Measurements from ENCODE around the gene TSPO.
A peak's percentile ranks its signal among the peaks of the same experiment; 100 is the strongest.

Gene TSPO

GRCh38 chr22:43179911-43180195 is 28.5 kb downstream of the TSPO start:
- no peak for DNase-seq

DNA sequence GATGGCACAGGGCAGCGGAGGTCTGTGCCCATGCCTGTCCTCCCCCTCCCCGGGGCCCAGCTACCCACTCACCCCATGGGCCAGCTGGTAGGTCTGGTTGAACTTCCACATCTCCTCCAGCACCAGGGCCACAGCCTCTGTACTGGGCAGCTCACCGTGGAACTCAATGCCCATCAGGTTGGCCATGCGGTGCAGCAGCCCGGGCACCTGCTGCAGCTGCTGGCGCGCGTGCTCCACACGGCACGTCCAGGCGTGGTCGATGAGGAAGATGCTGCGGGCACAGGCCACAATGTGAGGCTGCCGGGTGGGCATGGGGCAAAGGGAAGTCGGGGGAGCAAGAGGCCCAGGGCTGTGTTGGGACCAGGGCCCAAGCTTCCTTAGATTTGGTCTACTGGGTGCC is 29.3 kb downstream of the TSPO start:
- no peak for DNase-seq

GRCh38 chr22:43181321-43182076 is 30.1 kb downstream of the TSPO start:
- DNase-seq = no peak

DNA sequence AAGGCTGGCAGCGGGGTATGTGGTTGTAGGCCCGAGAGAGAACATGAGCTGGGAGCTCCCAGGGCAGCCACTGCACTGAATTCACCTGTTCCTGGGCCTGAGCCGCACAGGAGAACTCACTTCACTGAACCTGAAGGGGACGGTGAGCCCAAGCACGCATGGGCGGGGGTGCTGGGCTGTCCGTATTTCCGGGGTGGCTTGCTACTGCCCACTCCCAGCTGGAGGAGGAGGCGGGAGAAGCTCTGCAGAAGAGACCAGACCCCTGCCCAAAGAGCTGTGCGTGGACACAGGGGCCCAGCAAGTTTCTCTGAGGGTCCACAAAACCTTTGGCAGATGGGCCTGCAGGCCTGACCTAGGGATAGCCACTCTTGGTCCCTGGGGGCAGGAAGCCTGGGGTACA is 30.8 kb downstream of the TSPO start:
- DNase-seq = no peak

GRCh38 chr22:43182726-43183125 is 31.4 kb downstream of the TSPO start:
- no peak for DNase-seq

- no peak for DNase-seq
Measured at GRCh38 chr22:43183496-43184277, 32.3 kb downstream of the TSPO start.

GRCh38 chr22:43185860-43186261 is 34.5 kb downstream of the TSPO start:
- DNase-seq = peak; percentile 13

DNA sequence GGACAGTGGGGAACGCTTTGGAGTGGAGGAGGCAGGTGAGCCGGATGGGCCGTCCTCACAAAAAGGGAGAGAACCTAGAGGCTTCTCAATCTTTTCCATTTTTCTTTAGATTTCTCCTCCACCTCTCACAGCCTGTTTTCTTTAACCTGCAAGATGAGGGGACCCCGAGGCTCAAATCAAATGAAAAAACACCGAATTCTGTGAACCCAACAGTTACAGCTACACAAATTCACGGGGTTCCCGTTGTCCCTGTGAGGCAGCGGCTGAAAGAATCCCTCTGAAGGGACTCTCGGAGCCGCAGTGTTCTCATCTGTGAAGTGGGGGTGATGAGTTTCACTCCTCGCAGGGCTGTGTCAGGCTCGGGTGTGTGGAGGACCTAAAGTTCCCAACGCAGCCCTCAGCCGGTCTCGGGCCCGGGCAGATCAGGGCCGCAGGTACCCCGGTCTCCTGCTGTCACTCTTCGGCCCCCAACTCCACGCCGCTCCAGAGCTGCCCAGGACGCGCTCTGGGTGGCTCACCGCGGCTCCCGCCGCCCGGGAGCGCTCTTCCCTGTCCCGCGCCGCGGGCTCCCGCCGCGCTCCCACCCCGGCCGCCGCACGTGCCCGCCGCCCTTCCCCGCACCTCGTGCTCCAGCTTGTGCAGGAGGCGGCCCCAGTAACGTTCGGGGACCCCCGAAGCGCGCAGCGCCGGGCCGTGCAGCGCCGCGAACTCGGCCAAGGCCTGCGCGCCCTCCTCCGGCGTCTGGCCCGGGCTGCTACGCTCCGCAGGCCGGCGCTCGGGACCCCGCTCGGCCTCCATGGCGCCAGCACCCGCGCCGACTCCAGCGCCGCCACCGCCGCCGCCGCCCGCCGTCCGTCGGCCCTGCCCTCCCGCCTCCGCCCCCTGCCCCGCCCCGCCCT is 35.2 kb downstream of the TSPO start, which contains the start of gene TTLL12:
Gene TTLL12, minus strand, starts transcription at position 863 of the 899 bp plus-strand sequence. Its CDS starts 65 bp downstream, at position 798.
- DNase-seq = peak; percentile 17

GRCh38 chr22:43187171-43188099 is 36.1 kb downstream of the TSPO start:
- DNase-seq = peak; percentile 88

DNA sequence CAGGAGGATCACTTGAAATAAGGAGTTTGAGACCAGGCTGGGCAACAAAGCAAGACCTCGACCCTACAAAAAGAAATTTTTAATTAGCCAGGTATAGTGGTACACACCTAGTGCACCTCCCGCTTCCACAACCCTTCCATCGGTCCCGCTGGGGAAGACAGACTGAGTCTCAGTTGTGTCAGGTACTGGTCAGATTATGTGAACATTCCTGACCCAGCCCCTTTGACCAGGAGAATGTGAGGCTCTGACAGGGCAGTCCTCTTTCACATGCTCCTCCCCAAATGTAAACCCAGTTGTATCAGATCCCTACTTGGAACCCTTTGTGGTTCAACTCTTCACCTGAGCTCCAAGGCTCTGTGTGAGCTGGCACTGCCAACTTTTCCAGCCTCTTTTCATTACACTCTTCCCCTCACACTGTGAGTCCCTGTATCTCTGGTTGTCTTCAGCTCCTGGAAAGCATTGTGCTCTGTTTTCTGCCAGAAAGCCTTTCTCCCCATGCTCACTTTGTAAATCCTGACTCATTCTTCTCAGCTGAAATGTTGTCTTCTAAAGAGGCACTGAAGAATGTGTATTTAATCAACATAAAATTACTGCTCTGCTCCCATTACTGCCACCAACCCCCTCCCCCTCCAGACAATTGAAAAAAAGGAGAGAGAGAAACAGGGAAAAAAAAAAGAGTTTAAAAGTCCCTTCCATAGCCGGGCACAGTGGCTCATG is 37.6 kb downstream of the TSPO start:
- DNase-seq = no peak

DNA sequence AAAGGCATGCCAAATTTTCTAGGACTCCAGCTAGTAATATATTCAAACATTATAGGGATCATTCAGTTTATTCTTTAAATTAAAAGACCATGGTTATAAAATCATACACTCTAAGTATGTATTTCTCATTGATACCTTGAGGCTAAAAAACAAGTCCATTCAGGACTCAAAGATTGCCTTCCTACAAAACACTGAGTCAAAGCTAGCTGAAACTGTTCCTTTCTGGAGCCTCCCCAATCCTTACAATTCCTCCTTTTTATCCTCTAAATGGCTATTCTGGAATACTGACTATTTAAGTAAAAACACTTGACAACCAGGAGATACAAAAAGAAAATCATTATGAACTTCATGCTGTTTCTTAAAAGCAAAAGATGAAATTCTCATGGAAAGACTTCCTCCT is 40.5 kb downstream of the TSPO start:
- DNase-seq = no peak

GRCh38 chr22:43197271-43197941 is 46.0 kb downstream of the TSPO start:
- DNase-seq = no peak

GRCh38 chr22:43198126-43198525 is 46.8 kb downstream of the TSPO start:
- DNase-seq = no peak

GRCh38 chr22:43198936-43199335 is 47.6 kb downstream of the TSPO start:
- no peak for DNase-seq

- DNase-seq = no peak
Measured at GRCh38 chr22:43199541-43199940, 48.2 kb downstream of the TSPO start.

- no peak for DNase-seq
Measured at GRCh38 chr22:43200031-43200430, 48.7 kb downstream of the TSPO start.

- DNase-seq = no peak
Measured at GRCh38 chr22:43200555-43200954, 49.2 kb downstream of the TSPO start.

- DNase-seq = no peak
Measured at GRCh38 chr22:43201486-43202219, 50.3 kb downstream of the TSPO start.

GRCh38 chr22:43202326-43202725 is 51.0 kb downstream of the TSPO start:
- DNase-seq = no peak

DNA sequence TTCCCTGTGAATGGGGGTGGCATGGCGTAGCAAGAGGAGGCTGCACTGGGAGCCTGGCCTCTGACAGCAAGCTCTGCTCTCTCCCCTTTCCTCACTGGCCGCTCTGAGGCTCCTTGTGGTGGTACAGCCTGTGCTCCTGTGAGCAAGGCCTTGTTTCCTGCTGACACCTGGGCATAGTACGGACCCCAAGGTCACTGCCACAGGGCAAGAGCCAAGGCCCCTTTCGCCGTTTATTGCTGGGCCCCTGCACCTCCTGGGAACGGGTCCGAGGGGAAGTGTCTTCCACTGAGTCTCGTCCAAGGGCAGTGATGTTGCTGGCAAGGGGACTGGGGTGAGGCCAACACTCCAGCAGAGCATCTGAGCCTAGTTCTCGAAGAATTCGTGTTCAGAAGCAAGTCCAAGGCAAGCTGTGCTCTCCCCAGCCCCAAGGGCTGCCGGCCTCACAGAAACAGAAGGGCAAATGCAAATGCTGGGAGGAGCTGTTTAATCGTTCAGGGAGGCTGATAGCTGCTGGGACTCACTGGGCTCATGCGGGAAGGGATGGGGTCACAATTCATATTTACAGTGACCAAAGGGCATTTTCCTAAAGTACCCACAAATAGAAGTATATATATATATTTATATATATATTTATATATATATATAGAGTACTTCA is 51.5 kb downstream of the TSPO start:
- no peak for DNase-seq
